Measurements from ENCODE around the gene HOXD9. TPM values are rescaled to one million over a fixed set of nuclear protein-coding genes. Genes with fewer than 3 reads are reported as not detected.

The HOXD9 gene
- total RNA-seq, 2 donors from 2014 or later, result 1.4 TPM; not detected in 1

GRCh38 chr2:176150584-176151441, 28.3 kb downstream of the HOXD9 start:
- Histone ChIP-seq H3K27me3 (replicated peaks; ENCODE audit: insufficient read depth) (no peaks in the 10 kb centered on the region), H3K9me3 (no peaks in the 10 kb centered on the region), H3K27ac (no peak overlapping the region), H3K36me3 (peaks cover 14% of the 10 kb centered on the region), H3K4me3 (no peak overlapping the region), H3K4me1 (ENCODE audit: control insufficient read depth in 1 of 2, low read depth in 2 of 2) (no peaks in the 10 kb centered on the region)
- DNase-seq (ENCODE audit: low spot score), result no peak
- no peak for ATAC-seq (ENCODE audit: insufficient number of reproducible peaks, low FRiP score, low read depth)
- no peak for TF ChIP-seq CTCF (IDR thresholded peaks at IDR 0.05)

- peak within 1 kb of the TSS; percentile 47 for H3K4me3 ChIP-seq
- ATAC-seq (ENCODE audit: insufficient number of reproducible peaks, low FRiP score, low read depth) (no peak), DNase-seq (ENCODE audit: low spot score) (no peak)
- peaks cover 14% of the 10 kb centered on the region for H3K36me3 ChIP-seq
- no peak for TF ChIP-seq CTCF (IDR thresholded peaks at IDR 0.05)
- no peaks in the 10 kb centered on the region for H3K27me3 ChIP-seq (replicated peaks; ENCODE audit: insufficient read depth)
- H3K9me3 ChIP-seq, result no peaks in the 10 kb centered on the region
- H3K4me1 ChIP-seq (ENCODE audit: control insufficient read depth in 1 of 2, low read depth in 2 of 2), result no peaks in the 10 kb centered on the region
- H3K27ac ChIP-seq, result no peak within 1 kb of the TSS
Observed at GRCh38 chr2:176151442-176152287, 29.1 kb downstream of the HOXD9 start, which contains the start of gene HOXD4. HOXD4 (plus strand) TSS chr2:176151550; CDS start chr2:176151634, 84 bp downstream.

GRCh38 chr2:176152350-176153181, 30.0 kb downstream of the HOXD9 start:
- no peaks in the 10 kb centered on the region for H3K9me3 ChIP-seq
- no peak overlapping the region for H3K4me3 ChIP-seq
- no peak overlapping the region for H3K27ac ChIP-seq
- ATAC-seq (ENCODE audit: insufficient number of reproducible peaks, low FRiP score, low read depth), result no peak
- no peak for DNase-seq (ENCODE audit: low spot score)
- no peaks in the 10 kb centered on the region for H3K4me1 ChIP-seq (ENCODE audit: control insufficient read depth in 1 of 2, low read depth in 2 of 2)
- peaks cover 14% of the 10 kb centered on the region for H3K36me3 ChIP-seq
- no peak for TF ChIP-seq CTCF (IDR thresholded peaks at IDR 0.05)
- no peaks in the 10 kb centered on the region for H3K27me3 ChIP-seq (replicated peaks; ENCODE audit: insufficient read depth)

GRCh38 chr2:176154576-176155252, 32.2 kb downstream of the HOXD9 start:
- H3K27me3 ChIP-seq (replicated peaks; ENCODE audit: insufficient read depth), result no peaks in the 10 kb centered on the region
- no peak overlapping the region for H3K27ac ChIP-seq
- no peak for TF ChIP-seq CTCF (IDR thresholded peaks at IDR 0.05)
- peaks cover 14% of the 10 kb centered on the region for H3K36me3 ChIP-seq
- H3K9me3 ChIP-seq, result no peaks in the 10 kb centered on the region
- no peak overlapping the region for H3K4me3 ChIP-seq
- no peak for DNase-seq (ENCODE audit: low spot score)
- peaks cover 3 to 5% of the 10 kb centered on the region in 2 donors for H3K4me1 ChIP-seq (ENCODE audit: control insufficient read depth in 1 of 2, low read depth in 2 of 2)
- no peak for ATAC-seq (ENCODE audit: insufficient number of reproducible peaks, low FRiP score, low read depth)
